H54 (cell line): ENCODE measurements around the gene SLC25A24.
"Not testable (repeated sequence)": the region's sequence is repeated elsewhere in the genome, so short reads cannot be mapped to it uniquely, and the experiment has no call there.

ENCODE experiments used
- DNase-seq: peaks from one replicate; pipeline ENCODE4 v3.0.0; 2011; ENCODE audit warnings: low spot score, mixed read lengths; ENCODE audit not compliant: insufficient read length
- FAIRE-seq: peaks from 3 replicates; lab custom pipeline; 2011; peaks lifted over from hg19 to GRCh38; lab: Jason Lieb, UNC
- POLR2A ChIP-seq: IDR thresholded peaks from 2 replicates; pipeline ENCODE4 v1.6.1; 2011; ENCODE audit warnings: low read depth, mild to moderate bottlenecking, low read length

The SLC25A24 gene

GRCh38 chr1:108182959-108183700 lies 17.0 kb downstream of the SLC25A24 start:
- peak; percentile 60 for FAIRE-seq
- TF ChIP-seq POLR2A: no peak
- DNase-seq: no peak

GRCh38 chr1:108179018-108179417 lies 21.1 kb downstream of the SLC25A24 start:
- TF ChIP-seq POLR2A: no peak
- no peak for DNase-seq
- no peak for FAIRE-seq

- FAIRE-seq, DNase-seq: not testable (repeated sequence)
Observed at GRCh38 chr1:108162409-108162808, 37.7 kb downstream of the SLC25A24 start.

- not testable (repeated sequence) for DNase-seq, FAIRE-seq
Observed at GRCh38 chr1:108159951-108160350, 40.2 kb downstream of the SLC25A24 start.

GRCh38 chr1:108158893-108159453 lies 41.2 kb downstream of the SLC25A24 start:
- FAIRE-seq (no peak), DNase-seq (no peak)
- no peak for TF ChIP-seq POLR2A

- DNase-seq (no peak), FAIRE-seq (peak; percentile 62)
- no peak for TF ChIP-seq POLR2A
Observed at GRCh38 chr1:108154314-108154713, 45.8 kb downstream of the SLC25A24 start.

GRCh38 chr1:108152782-108153222 lies 47.3 kb downstream of the SLC25A24 start:
- FAIRE-seq (no peak), DNase-seq (no peak)
- no peak for TF ChIP-seq POLR2A

GRCh38 chr1:108151548-108151947 lies 48.6 kb downstream of the SLC25A24 start:
- no peak for DNase-seq
- no peak for FAIRE-seq
- no peak for TF ChIP-seq POLR2A

- FAIRE-seq (no peak), DNase-seq (no peak)
- no peak for TF ChIP-seq POLR2A
Observed at GRCh38 chr1:108149796-108150467, 50.2 kb downstream of the SLC25A24 start.

GRCh38 chr1:108144569-108144968 lies 55.6 kb downstream of the SLC25A24 start:
- not testable (repeated sequence) for FAIRE-seq, DNase-seq

GRCh38 chr1:108142773-108143394 lies 57.3 kb downstream of the SLC25A24 start:
- no peak for TF ChIP-seq POLR2A
- DNase-seq: no peak
- peak; percentile 57 for FAIRE-seq

GRCh38 chr1:108142258-108142657 lies 57.9 kb downstream of the SLC25A24 start:
- DNase-seq (no peak), FAIRE-seq (no peak)
- no peak for TF ChIP-seq POLR2A

GRCh38 chr1:108141621-108142020 lies 58.5 kb downstream of the SLC25A24 start:
- FAIRE-seq: peak; percentile 58
- DNase-seq: no peak
- TF ChIP-seq POLR2A: no peak

- no peak for FAIRE-seq
- no peak for TF ChIP-seq POLR2A
- DNase-seq: no peak
Observed at GRCh38 chr1:108140936-108141335, 59.2 kb downstream of the SLC25A24 start.

GRCh38 chr1:108140177-108140576 lies 60.0 kb downstream of the SLC25A24 start:
- no peak for TF ChIP-seq POLR2A
- DNase-seq (no peak), FAIRE-seq (no peak)

- not testable (repeated sequence) for DNase-seq, FAIRE-seq
Observed at GRCh38 chr1:108139555-108139954, 60.6 kb downstream of the SLC25A24 start.

- FAIRE-seq, DNase-seq: not testable (repeated sequence)
Observed at GRCh38 chr1:108133148-108133547, 67.0 kb downstream of the SLC25A24 start.

GRCh38 chr1:108132367-108132766 lies 67.8 kb downstream of the SLC25A24 start:
- DNase-seq, FAIRE-seq: not testable (repeated sequence)

GRCh38 chr1:108131281-108131680 lies 68.9 kb downstream of the SLC25A24 start:
- not testable (repeated sequence) for FAIRE-seq, DNase-seq
